NB4 (cell line): Measurements from ENCODE around the gene TTYH3.

Experiments used
- DNase-seq: peaks from one replicate; pipeline ENCODE4 v3.0.0; 2010; ENCODE audit warnings: low read depth
- H3K4me3 ChIP-seq: one replicate; pipeline ENCODE4 v1.5.1; 2011; ENCODE audit warnings: mild to moderate bottlenecking, low read depth, low read length, moderate library complexity
- CTCF ChIP-seq: IDR thresholded peaks from one replicate; pipeline ENCODE4 v1.5.1; 2012; ENCODE audit warnings: low read depth, low read length
- MYC ChIP-seq: IDR thresholded peaks from 2 replicates; pipeline ENCODE4 v1.6.1; 2011; ENCODE audit warnings: low read depth, low read length
- POLR2A ChIP-seq: IDR thresholded peaks from 2 replicates; pipeline ENCODE4 v1.6.1; 2011; ENCODE audit warnings: mild to moderate bottlenecking; ENCODE audit not compliant: insufficient read length; ENCODE audit errors: extremely low read depth
- TF ChIP-seq, protein P1 (sequence below): IDR thresholded peaks from 2 replicates; pipeline ENCODE4 v1.6.1; 2011; ENCODE audit warnings: low read depth, low read length

The TTYH3 gene

DNA sequence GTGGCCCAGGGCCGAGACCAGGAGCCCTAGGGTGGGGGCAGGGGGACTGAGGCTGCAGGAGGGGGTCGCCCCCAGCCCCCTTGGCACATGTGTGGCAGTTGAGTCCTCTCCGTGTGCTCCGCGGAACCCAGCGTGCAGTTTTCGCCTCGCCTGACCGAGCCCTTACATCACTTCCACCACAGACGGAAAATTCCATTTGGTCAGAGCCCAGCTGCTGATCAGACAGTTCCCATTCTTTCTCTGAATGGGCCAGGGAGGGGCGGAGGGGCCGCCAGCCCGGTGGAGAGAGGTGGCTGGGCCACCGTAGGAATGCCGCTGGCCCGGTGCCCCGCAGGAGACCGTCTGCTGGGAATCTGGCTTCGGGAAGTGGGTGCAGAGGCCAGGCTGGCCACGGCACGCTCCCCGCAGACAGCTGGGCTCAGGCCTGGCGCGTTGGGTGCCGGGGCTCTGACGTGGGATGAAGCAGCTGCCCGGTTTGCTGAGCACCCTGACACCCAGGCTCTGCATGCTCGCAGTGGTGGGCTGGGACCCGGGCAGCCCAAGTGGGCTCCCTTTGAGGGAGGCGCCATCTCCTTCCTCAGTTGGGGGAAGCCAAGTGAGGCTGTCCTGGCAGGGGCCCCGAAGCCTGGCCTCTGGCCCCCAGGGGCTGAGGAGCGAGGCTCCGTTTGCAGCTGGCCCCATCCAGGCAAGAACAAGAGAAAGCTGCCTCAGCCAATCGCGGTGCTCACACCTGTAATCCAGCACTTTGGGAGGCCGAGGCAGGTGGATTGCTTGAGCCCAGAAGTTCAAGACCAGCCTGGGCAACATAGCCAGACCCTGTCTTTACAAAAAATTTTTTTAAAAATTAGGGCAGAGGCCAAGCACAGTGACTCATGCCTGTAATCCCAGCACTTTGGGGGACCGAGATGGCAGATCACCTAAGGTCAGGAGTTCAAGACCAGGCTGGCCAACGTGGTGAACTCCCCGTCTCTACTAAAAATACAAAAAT, 9.9 kb downstream of the TTYH3 start:
- TF ChIP-seq, protein P1, sequence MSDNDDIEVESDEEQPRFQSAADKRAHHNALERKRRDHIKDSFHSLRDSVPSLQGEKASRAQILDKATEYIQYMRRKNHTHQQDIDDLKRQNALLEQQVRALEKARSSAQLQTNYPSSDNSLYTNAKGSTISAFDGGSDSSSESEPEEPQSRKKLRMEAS: peak; percentile 82
- no peak for TF ChIP-seq CTCF
- peak; percentile 91 for TF ChIP-seq MYC
- H3K4me3 ChIP-seq: no peak overlapping the region
- DNase-seq: peak; percentile 88

GRCh38 chr7:2643386-2644219, 11.8 kb downstream of the TTYH3 start:
- no peak overlapping the region for H3K4me3 ChIP-seq
- peak; percentile 36 for TF ChIP-seq CTCF
- TF ChIP-seq, protein P1: no peak
- no peak for TF ChIP-seq MYC
- TF ChIP-seq POLR2A: no peak
- DNase-seq: peak; percentile 49

GRCh38 chr7:2644220-2644561, 12.4 kb downstream of the TTYH3 start:
- H3K4me3 ChIP-seq: no peak overlapping the region
- TF ChIP-seq MYC (no peak), POLR2A (no peak), CTCF (no peak)
- TF ChIP-seq, protein P1: no peak
- DNase-seq: no peak

DNA sequence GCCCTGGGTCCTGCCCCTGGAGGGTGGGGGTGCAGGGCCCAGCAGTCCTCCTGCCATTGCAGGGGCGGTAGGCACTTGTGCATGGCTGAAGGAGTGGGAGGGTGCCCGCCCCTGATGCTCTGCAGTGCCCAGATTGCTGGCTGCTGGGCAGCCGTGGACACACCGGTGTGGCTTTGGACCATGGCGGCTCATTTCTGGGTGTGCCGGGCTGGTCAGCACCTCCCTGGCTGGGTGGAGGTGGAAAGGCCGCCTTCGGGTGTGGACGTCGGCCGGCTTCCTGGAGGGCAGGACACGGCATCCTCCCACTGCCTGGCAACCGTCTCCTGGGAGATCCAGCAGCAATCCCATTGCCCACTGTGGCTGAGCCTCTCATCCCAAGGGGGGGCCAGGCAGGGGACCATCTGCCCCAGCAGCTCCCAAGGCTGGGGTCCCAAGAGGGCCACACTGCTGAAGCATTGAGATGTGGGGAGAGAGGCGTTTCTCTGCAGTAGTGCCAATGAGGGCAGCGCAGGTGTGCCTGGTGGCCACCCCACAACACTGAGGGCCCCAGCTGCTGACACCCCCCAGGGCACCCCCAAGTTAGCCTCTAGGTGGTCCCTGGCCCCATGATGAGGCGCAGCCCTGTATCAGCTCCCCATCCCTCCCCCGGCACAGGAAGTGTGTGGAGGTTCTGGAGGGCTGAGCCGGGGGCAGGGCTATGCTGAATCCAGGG, 12.9 kb downstream of the TTYH3 start:
- no peak overlapping the region for H3K4me3 ChIP-seq
- TF ChIP-seq CTCF (no peak), MYC (no peak), POLR2A (no peak)
- TF ChIP-seq, protein P1: no peak
- no peak for DNase-seq

DNA sequence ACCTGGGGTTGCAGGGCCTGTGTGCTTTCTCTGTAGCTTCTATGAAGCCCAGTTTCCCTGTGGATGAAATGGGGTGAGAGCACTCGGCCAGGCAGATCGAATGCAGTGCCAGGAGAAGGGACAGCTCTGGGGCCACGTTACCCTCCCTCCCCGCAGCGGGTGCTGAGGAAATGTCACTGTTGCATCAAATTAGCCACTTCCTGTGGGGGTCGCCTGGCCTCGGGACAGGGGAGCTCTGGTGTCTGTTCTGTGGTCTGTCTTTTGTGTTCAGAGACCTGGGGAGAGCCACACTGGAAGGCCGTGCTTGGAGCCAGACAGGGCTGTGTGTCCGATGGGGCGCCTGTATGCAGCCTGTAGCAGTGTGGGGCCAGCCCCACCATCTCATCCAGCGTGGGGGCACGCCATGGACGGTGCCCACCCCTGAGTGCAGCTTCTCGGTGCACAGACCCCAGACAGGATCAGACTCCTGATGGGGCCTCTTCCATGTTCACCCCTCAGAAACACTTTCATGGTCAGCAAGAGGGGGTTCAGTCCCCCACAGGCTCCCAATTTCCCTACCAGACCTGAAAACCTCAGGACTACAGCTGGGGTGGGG, 13.6 kb downstream of the TTYH3 start:
- TF ChIP-seq, protein P1: peak; percentile 52; the same call in 1 of the 2 replicates
- TF ChIP-seq POLR2A (no peak), CTCF (no peak), MYC (peak; percentile 59)
- no peak overlapping the region for H3K4me3 ChIP-seq
- DNase-seq: peak; percentile 97
